ENCODE measurements around the gene TCEANC.
"Not testable (repeated sequence)": the region's sequence is repeated elsewhere in the genome, so short reads cannot be mapped to it uniquely, and the experiment has no call there.

GRCh38 chrX:13648336-13648735 is 4.6 kb upstream of the TCEANC start:
- not testable (repeated sequence) for TF ChIP-seq CTCF (IDR thresholded peaks at IDR 0.05; ENCODE audit: borderline replicate concordance, extremely low read depth, low read length, poor library complexity, severe bottlenecking); EZH2 (IDR thresholded peaks at IDR 0.05; ENCODE audit: borderline replicate concordance, low read depth, low read length, severe bottlenecking)
